ENCODE measurements around the gene NFRKB.

Gene NFRKB

DNA sequence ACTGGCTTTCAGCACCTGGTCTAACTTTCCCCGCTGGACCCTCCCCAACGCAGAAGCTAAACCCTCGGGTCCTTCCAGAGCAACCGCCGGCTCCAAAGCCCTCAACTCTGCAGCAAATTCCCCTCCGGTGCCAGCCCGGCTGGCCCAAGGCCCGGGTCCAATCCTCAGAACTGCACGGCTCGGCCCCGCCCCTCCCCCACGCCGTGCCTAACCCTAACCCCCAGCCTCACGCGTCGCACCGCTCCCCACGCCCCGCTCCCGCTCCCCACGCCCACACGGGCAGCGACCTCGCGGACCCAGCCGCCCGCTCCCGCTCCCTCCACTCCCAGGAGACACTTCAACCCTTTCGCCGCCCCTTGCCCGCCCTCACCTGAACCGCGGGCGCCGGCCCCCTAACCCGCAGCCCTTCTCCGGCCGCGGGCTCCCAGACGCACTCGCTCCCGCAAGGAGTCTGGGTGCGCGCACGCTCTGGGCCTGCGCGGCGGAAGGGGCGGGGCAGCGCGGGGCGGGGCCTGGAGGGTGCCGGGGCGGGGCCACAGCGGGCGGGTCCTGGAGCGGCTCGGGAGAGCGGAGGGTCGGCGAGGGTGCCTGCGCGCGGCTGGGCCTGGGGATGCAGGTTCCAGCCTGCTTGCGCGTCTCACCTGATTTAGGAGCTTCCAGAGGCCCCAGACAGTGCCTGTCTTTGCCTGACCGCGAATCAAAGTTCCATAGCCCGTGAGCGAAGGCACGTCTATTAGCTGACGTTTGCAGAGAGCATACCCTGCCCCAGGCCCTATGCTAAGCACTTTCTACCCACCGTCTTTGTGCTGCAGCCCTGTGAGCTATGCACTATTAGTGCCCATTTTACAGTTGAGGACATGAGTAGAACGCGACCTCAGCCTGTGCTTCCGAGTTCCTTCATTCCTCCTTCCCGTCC lies at the start of gene NFRKB:
Gene NFRKB, minus strand, starts transcription at position 453 of the 916 bp plus-strand sequence. CDS start 2,729 bp downstream, outside the sequence.
- DNase-seq = peak; percentile 96

DNA sequence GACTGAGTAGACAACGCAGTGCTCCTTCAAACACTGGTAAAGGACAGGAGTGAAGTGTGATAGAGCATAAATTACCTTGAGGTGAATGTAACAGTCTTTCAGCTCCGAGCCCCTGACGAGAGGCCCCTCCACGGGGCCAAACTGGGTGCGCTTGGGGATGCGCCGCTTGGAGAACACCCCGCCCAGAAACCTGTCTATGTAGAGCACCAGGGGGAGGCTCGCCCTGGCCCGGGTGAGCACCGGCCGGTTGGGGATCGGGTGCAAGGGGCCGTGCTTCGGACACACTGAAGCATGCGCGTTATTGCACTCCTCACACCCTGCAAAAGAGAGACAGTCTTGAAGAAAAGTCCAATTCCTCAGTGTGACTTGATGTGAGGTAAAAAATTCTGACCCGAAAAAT lies 49.3 kb upstream of the NFRKB start:
- DNase-seq = no peak

DNA sequence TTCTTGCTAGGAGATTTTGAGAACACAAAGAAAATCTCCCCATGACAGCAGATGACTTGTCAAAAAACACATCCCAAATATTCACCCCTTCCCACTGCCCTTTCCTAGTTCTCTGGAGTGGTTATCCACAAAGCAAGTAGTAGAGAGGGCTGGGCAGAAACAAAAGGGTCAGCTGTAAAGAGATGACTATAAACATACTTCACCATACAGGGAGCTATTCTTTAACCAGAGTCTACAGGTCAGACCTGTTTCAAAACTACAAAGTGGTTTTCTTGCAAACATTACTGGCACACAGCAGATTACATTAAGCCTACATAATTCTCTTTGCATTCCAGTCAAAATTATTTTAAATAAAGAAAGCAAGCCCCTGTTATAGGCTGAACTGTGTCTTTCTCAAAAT lies 47.7 kb upstream of the NFRKB start:
- DNase-seq = no peak

DNA sequence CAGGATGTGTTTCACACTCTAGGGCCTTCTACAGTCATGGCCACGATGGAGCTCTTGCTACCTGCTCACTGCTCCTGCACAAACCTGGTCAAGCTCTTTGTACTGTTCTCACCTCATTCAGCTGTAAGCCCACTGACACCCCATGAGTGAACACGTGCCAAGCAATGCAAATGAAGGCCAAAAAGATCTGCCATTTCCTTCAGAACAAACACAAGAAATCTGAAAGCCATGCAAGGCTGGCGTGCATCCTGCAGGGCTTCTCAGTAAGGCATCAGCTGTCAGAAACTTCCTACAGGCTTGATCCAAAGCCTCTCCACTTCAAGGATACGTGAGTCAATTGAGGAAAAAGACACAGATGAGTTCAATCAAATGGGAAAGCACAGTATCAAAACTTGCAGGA lies 44.1 kb upstream of the NFRKB start:
- DNase-seq = no peak

DNA sequence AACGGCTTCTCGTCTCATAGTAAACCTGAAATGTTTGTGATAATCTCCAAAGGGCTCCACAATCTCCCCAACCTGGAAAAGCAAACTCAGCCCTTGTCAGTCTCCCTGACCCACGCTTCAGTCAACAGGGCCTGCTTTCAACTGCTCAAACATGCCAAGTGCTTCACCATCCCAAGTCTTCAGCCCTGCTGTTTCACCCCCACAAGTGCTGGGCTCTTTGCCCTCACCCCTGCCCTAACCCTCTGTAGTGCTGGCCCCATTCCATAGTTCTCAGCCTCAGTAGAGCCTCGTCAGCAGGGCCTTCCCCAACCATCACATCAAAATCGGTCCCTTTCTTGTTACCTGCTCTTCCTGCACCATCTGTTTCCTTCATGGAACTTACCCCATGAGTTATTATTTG lies 43.4 kb upstream of the NFRKB start:
- DNase-seq = no peak

DNA sequence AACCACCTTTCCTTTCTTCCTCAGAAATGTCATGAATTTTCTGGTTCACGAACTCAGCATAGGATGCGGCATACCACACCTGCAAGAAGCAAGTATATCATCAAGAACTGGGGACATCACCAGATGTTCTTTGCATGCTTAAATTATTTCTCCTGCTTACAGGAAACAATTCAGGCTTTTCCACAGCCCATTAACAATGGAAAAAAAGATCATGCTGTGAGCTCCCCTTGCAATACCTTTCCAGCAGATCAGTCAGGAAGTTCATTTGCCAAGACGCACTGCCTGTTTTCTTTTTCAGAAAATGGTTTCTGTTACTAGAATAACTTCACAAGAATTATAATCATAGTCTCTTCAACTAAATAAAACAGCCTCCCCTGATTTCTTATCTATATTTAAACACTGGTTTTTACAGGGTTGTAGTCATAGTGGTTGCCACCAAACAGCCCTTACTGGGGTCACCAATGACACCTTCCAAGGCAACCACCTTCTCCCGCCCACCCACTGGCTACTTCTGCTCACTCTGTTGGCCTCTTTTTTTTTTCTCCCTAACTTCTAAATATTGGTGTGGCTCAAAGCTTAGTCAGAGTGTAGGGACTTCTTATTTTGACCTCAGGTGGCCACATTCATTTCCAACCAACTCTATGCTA lies 42.3 kb upstream of the NFRKB start:
- no peak for DNase-seq

DNA sequence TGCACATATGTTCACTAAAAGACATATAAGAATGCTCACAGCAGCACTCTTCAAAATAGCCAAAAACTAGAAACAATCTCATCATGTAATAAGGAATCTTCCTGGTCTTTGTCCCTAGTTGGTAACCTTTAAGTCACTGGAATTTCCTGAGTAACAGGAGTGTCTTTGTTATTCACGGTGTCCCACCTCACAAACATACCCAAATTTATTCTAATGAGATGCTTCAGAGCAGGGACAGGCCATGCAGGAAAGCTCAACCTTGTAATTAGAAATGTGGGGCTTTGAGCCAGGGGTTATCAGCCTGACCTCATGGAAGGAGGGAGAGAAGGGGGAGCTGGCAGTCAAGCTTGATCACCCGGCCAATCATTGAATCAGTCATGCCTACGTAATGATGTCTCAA lies 40.3 kb upstream of the NFRKB start:
- DNase-seq = peak; percentile 19

DNA sequence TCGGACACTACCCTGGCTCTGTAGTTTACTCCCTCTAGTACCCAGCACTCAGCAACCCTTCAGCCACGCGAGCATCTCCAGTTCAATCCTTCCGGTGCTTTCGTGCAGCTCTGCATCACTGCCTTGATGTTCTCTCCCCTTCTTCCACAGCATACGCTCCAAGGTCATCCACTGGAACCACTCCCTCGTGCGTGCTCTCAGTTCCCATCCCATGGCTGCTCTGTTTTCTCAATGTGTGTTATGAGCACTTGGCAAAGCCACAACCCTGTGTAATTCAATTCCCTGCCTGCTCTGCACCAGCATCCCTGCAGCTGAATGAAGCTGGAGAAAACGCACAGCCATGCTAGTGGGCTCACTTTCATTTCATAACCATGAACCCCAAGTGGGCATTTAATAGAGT lies 38.5 kb upstream of the NFRKB start:
- DNase-seq = no peak

DNA sequence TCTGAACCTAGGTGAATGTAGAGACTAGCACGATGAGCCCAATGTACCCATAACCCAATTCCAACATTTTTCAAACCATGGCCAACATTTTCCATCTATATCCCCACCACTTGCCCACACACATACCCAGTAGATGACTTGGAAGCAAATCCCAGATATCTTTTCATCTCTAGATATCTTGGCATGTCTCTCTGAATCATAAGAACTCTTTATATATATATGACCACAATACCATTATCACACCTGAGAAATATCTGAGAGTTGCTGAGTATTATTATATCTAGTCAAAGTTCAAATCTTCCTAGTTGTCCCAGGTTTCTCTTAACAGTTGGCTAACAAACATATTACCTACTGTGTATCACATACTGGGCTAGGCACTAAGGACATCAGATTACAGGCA lies 37.9 kb upstream of the NFRKB start:
- DNase-seq = no peak

DNA sequence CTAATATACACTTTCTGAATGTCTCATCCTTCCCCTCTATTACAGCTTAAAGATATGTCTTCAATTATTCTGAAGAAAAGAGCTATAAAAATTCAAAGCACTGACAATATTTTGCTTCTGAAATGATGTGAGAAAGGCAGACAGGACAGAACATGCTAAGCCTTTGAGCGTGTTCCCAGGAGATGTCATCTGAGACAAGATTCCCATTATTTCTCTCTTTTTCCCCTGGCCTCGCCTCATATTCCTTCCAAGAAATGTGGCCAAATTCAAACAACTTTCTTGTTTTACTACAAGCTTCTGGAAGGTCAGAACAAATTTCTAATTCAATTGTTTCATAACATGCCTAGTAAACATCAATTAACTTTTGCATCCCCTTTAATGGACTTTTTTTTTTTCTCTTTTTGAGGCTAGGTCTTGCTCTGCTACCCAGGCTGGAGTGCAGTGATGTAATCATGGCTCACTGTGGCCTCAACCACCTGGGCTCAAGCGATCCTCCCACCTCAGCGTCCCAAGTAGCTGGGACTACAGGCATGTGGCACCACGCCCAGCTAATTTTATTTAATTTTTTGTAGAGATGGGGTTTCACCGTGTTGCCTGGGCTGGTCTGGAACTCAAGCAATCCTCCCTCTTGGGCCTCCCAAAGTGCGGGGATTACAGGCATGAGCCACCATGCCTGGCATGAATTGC lies 37.1 kb upstream of the NFRKB start:
- DNase-seq = no peak

DNA sequence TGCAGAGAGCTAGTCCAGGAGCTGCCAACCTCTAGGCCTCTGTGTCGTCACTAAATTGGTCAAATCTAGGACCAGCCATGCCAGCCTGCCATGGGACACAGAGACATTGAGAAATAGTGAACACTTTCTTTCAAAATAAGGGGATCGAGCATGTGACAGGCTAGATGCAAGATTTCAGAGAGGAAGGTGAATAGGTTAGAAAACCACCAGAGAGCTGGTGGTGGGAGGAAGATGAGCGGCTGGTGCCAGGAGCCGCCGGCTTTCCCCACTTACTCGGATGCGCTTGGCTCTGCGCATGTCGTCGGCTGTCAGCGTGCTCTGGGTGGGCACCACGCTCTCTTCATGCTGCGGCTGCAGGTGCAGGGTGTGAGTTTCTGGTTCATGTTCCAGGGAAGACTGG lies 35.4 kb upstream of the NFRKB start:
- DNase-seq = no peak

DNA sequence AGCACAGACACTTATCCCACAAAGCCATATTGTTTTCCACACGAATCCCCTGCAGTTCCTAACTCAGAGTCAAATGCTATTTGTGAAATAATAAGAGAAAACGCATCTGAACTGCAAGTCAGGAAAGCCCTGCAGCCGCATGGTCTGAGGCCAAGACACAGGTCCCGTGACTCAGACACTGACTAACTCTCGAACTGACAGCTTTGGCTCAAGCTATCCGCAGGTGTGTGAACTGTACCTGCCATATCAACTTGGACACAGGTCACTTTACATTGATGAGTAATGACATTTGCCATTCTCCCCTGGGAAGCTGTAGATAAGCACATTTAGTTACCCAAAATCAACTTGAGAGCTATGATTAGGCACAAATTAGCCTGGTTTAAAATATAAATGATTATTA lies 34.9 kb upstream of the NFRKB start:
- no peak for DNase-seq

DNA sequence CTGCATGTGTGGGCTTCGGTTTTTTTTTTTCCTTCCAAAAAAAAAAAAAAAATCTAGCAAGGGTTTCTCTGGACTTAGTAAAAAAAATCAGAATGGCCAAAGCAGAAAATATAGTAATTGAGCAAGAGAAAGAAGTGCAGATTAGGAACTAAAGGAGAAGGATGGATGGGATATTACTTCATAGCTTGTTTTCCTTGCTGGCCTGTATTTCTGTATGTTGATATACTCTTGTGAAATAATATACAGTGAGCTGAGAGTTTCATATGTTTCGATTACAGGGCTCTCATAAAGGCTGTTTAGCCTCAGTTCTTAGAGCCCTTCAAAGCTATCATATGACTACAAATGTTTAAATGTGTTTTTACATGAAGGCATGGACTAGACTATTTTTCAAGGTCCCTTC lies 34.3 kb upstream of the NFRKB start:
- DNase-seq = no peak

DNA sequence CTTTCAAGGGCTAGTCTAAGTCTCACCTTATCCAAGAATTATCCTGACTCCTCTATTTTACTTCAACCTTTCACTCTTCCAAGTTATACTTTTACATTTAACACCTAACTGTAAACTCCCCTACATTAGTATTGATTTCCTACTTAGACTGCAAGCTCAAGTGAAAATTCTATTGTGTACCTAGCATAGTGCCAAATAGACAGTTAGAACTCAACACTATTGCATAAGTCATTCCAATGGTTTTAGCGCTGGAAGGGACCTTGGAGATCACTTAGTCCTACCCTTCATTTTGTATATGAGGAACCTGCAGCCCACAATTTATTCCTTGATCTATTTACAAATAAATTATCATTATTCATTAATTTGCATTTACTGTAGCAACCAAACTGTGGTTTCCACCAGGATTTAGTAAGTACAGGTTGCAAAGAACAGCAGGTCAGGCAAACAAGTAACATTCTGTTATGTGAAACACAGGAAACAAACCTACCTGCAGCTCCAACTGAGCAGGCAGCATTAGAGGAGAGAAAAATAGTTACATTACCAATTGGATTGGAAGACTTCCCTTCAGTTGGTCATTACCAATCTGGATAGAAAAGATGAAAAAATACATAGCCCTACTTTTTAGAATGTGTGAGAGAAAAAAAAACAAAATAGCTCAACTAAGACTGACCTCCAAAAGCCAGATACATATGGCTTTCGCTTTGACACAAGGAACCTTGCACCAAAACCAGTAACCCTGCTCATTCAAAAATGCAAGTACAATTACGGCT lies 33.7 kb upstream of the NFRKB start:
- DNase-seq = no peak

DNA sequence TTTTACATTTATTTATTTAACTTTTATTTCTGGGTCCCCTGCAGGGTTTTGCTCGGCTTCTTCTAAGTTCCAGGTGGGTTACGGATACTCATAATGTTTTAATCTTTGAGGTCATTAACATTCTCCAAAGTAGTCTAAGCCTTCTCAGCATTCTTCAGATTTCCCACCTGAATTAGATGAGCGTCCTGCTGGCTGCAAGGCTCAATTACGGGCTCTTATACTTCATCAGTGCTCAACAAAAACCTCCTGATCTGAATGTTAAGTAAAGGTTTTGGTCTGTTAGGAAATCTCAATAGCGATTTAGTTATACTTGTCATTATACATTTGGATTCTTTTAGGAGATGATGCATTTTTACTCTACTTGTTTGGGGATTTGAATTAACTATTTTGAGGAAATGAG lies 27.3 kb upstream of the NFRKB start:
- DNase-seq = no peak

DNA sequence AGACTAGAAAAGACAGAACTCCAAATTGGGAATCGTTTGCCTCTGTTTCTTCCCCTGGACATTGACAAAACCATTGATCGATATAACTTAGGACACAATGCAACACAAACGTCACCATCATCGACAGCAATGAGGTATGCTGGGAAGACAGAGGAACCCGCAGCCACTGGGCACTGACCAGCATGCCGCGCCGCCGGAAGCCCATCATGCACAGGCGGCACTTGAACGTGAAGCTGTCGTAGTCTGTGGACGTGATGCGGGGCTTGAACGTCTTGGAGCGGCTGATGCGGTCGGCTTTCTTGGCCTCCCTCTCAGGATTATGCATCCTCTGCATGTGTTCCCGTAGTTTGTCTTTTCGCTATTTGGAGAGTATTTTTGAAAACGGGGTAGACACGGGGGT lies 23.0 kb upstream of the NFRKB start:
- DNase-seq = no peak

DNA sequence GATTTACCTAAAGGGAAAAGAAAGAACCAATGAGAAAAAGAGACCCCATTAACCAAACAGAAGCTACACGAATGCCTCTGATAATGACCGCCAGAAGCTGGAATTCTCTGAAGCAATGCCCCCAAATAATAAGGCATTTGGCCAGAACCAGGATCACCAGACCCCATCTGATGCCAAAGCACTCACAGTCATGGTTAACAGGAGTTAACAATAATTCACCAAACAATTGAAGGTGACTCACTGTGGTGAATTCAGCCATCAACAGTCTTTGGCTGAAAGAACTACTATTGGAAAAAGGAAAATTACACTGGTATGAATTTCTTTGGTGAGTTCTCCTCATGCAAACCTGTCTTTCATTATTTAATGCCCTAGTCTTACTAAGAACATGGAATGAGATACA lies 21.9 kb upstream of the NFRKB start:
- no peak for DNase-seq

DNA sequence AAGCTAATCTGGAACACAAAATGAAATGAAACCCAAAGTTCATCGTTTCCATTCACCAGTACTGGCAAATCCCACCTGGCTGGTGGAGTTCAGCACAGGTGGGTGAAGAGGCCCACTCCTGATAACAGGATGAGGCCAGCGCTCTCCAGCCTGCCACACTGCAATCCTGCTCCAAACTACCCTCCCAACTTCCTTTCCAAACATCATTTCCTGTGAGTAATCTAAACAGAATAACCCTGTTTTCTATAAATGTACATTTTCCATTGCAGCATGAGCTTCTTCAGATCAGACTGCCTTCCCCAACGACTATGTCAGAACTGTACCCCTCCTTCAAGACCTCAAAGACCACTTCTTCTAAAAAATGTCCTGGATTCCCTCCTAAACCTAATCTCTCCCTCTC lies 15.9 kb upstream of the NFRKB start:
- no peak for DNase-seq

DNA sequence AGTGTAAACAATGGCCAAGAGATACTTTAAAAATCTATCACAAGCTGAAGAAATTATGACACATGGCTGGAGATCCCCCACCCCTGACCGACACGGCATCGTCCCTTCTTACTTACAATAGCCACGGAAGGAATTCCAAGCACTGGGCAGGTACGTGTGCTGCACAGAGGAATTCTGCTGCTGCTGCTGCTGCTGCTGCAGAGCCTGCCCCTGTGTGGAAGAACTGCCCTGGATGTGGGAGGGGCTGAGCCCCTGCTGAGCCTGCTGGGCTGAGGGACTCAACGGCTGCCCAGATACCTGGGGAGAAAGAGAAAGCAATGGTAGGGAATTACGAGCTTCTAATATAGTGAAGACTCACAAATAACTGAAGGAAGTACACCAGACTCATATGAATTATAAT lies 15.0 kb upstream of the NFRKB start:
- no peak for DNase-seq

DNA sequence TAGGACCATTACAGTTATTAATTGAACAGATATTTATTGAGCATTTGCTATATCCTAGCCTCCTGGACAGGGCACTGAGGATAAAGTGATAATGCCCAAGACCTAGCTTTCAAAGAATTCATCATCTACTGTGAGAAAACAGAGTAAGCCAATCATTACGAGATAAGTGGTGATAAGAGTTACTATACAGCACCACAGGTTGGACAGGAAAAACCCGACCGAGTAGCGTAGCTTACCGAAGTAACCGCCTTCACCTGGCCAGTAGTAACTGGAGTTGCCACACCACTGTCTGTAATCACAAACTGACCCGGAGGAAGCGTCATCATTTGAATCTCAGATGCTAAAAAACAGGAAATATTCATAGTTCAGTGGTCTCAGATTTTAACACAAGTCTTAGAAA lies 10.0 kb upstream of the NFRKB start:
- DNase-seq = no peak

DNA sequence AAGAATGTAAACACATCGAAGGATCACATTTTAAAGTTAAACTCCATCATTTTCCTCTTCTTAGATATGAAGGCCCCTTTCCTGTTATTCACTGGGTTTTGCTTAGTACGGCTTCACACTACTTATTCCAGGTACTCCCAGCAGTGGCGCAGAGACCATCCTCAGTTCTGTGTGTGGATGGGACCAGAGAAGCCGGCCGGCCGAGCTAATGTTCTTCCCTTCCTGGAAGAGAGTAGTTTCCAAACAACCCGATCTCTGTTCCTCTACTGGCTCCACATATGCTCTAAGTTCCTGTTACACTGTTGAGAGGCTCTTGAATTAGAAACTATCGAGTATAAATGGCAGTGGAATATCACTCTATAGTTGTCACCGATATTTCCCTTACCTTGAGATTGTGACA lies 684 bp upstream of the NFRKB start:
- peak; percentile 64 for DNase-seq

DNA sequence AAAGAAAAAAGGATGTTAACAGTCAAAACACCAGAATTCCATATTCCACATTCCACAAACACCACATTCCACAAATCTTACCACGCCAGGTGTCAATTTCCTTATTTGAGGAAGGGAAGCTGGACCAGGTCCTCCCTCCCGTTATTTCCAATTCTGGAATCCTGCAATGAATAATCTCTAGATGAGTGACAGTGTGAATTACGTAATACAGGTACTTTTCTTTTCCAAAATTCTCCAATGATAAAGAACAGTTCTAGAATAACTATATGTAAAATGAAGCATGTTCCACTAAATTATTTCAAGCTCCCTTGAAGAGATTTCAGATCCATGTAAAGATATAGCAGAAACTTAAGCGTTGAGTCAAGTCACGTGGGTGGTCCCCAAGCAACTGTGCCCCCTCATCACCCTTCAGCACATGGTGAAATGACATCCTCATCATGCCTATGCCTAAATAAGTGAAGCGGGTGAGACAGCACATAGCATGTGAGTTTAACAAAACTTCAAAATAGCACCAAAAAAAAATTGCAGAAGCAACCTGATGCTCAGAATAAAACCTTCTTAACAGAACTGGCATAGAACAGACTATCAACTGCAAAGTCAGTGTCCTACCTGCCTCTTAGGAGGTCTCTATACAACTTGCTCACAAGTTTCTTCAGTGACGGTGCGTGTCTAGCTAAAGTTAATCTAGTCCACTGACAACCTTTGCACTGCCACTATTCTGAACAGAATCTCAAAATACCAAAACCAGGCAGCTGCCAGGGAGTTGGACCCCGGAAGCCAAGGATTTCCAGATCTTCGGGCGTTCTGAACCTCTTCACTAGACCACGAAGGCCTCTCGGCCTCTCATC lies 876 bp downstream of the NFRKB start:
- peak; percentile 63 for DNase-seq

All from NCI-H526 treated with DMSO at 0.1 percent for 48 hours (cell line).